Measurements from ENCODE around the gene INTS3. TPM values are rescaled to one million over a fixed set of nuclear protein-coding genes. Genes with fewer than 3 reads are reported as not detected.

INTS3 gene
- total and polyA plus RNA-seq, 9 of the 15 experiments (the other 6 are each of a cell fraction or from before 2014, with no cell fraction given): 6.3 to 24.1 (median 14.3) TPM

GRCh38 chr1:153727463-153728304 lies at the start of gene INTS3 (continued):
- TF ChIP-seq HCFC1 (IDR thresholded peaks at IDR 0.05; ENCODE audit: low read depth, low read length): peak; percentile 62
- no peak for TF ChIP-seq EHMT2 (IDR thresholded peaks at IDR 0.05)
- TF ChIP-seq GATAD2A (IDR thresholded peaks at IDR 0.05): no peak
- no peak for TF ChIP-seq ZNF318 (IDR thresholded peaks at IDR 0.05; ENCODE audit: borderline replicate concordance in 1 of 2, low read depth in 1 of 2)
- TF ChIP-seq, protein P1, sequence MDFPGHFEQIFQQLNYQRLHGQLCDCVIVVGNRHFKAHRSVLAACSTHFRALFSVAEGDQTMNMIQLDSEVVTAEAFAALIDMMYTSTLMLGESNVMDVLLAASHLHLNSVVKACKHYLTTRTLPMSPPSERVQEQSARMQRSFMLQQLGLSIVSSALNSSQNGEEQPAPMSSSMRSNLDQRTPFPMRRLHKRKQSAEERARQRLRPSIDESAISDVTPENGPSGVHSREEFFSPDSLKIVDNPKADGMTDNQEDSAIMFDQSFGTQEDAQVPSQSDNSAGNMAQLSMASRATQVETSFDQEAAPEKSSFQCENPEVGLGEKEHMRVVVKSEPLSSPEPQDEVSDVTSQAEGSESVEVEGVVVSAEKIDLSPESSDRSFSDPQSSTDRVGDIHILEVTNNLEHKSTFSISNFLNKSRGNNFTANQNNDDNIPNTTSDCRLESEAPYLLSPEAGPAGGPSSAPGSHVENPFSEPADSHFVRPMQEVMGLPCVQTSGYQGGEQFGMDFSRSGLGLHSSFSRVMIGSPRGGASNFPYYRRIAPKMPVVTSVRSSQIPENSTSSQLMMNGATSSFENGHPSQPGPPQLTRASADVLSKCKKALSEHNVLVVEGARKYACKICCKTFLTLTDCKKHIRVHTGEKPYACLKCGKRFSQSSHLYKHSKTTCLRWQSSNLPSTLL (IDR thresholded peaks at IDR 0.05): no peak
- TF ChIP-seq, protein P2, sequence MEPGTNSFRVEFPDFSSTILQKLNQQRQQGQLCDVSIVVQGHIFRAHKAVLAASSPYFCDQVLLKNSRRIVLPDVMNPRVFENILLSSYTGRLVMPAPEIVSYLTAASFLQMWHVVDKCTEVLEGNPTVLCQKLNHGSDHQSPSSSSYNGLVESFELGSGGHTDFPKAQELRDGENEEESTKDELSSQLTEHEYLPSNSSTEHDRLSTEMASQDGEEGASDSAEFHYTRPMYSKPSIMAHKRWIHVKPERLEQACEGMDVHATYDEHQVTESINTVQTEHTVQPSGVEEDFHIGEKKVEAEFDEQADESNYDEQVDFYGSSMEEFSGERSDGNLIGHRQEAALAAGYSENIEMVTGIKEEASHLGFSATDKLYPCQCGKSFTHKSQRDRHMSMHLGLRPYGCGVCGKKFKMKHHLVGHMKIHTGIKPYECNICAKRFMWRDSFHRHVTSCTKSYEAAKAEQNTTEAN (CRISPR knock-in tag; IDR thresholded peaks at IDR 0.05): no peak
- TF ChIP-seq HNRNPH1 (optimal IDR thresholded peaks at IDR 0.05; ENCODE audit: low read depth, low read length): no peak
- no peak for TF ChIP-seq THRAP3 (IDR thresholded peaks at IDR 0.05; ENCODE audit: borderline replicate concordance)
- no peak for TF ChIP-seq ZNF830 (CRISPR knock-in tag; IDR thresholded peaks at IDR 0.05)
- TF ChIP-seq SMARCE1 (IDR thresholded peaks at IDR 0.05): no peak
- no peak for TF ChIP-seq ZFPM2 (CRISPR knock-in tag; IDR thresholded peaks at IDR 0.05)
- TF ChIP-seq MYBL2 (IDR thresholded peaks at IDR 0.05; ENCODE audit: low read depth): no peak
- no peak for TF ChIP-seq MYBL2 (CRISPR knock-in tag; IDR thresholded peaks at IDR 0.05; ENCODE audit: borderline replicate concordance)
- no peak for TF ChIP-seq KLF16 (IDR thresholded peaks at IDR 0.05)
- no peak for TF ChIP-seq ZC3H11A (IDR thresholded peaks at IDR 0.05; ENCODE audit: low read depth, low read length)
- no peak for TF ChIP-seq TEAD4 (IDR thresholded peaks at IDR 0.05; ENCODE audit: low read length)
- no peak for TF ChIP-seq TEAD4 (CRISPR knock-in tag; IDR thresholded peaks at IDR 0.05; ENCODE audit: borderline replicate concordance)
- TF ChIP-seq ZNF354B (CRISPR knock-in tag; IDR thresholded peaks at IDR 0.05): no peak

Data from K562 (cell line).